Neural cell (in vitro differentiated cells): ENCODE measurements around the gene GTF2F2. TPM values are rescaled to one million over a fixed set of nuclear protein-coding genes. Genes with fewer than 3 reads are reported as not detected.

ENCODE experiments used
- H2AFZ ChIP-seq: fragments of 200-600, 300-800 bp; sonication (generic), shearing (Covaris generic); 2 replicates; pipeline ENCODE4 v1.6.0; 2014; ENCODE audit warnings: low read depth, mild to moderate bottlenecking, antibody characterized with exemption, low read length, moderate library complexity
- H3F3A ChIP-seq: fragments of 200-600 bp; shearing (Covaris generic); 2 replicates; pipeline ENCODE4 v1.6.1; 2016; ENCODE audit warnings: mild to moderate bottlenecking, moderate library complexity, mixed read lengths, antibody characterized with exemption, low read length; ENCODE audit not compliant: insufficient read depth, poor library complexity, severe bottlenecking
- H3K27ac ChIP-seq: fragments of 200-600, 300-800 bp; sonication (generic), shearing (Covaris generic); 2 replicates; pipeline ENCODE4 v1.5.1; 2014; ENCODE audit warnings: mild to moderate bottlenecking, low read length, moderate library complexity
- H3K27me3 ChIP-seq: fragments of 300-800, 200-600 bp; sonication (generic), shearing (Covaris generic); 2 replicates; pipeline ENCODE4 v1.6.0; 2014; ENCODE audit warnings: mild to moderate bottlenecking, low read depth, low read length, moderate library complexity; ENCODE audit not compliant: insufficient read depth
- H3K36me3 ChIP-seq: fragments of 300-800, 200-600 bp; sonication (generic), shearing (Covaris generic); 2 replicates; pipeline ENCODE4 v1.5.1; 2014; ENCODE audit warnings: mild to moderate bottlenecking, antibody characterized with exemption, low read length, moderate library complexity; ENCODE audit not compliant: insufficient read depth
- H3K4me2 ChIP-seq: fragments of 300-800, 200-600 bp; sonication (generic), shearing (Covaris generic); 2 replicates; pipeline ENCODE4 v1.6.0; 2014; ENCODE audit warnings: mild to moderate bottlenecking, low read length
- H3K4me3 ChIP-seq: fragments of 300-800, 200-600 bp; sonication (generic), shearing (Covaris generic); 2 replicates; pipeline ENCODE4 v1.5.1; 2014; ENCODE audit warnings: mild to moderate bottlenecking, low read length, moderate library complexity
- H3K79me2 ChIP-seq: fragments of 200-600 bp; shearing (Covaris generic); replicated peaks from 2 replicates; pipeline ENCODE4 v1.6.0; 2014; ENCODE audit warnings: mild to moderate bottlenecking, low read length, moderate library complexity; ENCODE audit not compliant: insufficient read depth
- H3K9ac ChIP-seq: fragments of 300-800, 200-600 bp; sonication (generic), shearing (Covaris generic); 2 replicates; pipeline ENCODE4 v1.6.1; 2016; ENCODE audit warnings: mild to moderate bottlenecking, low read length, mixed read lengths
- H3K9me2 ChIP-seq: fragments of 200-600 bp; shearing (Covaris generic); 2 replicates; pipeline ENCODE4 v1.6.1; 2016; ENCODE audit warnings: mild to moderate bottlenecking, low read length, mixed read lengths; ENCODE audit not compliant: insufficient read depth
- H3K9me3 ChIP-seq: fragments of 200-600, 300-800 bp; sonication (generic), shearing (Covaris generic); 2 replicates; pipeline ENCODE4 v1.6.1; 2016; ENCODE audit warnings: mild to moderate bottlenecking, mixed run types, low read length, moderate library complexity, mixed read lengths
- H4K20me1 ChIP-seq: fragments of 200-600 bp; shearing (Covaris generic); 2 replicates; pipeline ENCODE4 v1.6.1; 2016; ENCODE audit warnings: mild to moderate bottlenecking, mixed run types; ENCODE audit not compliant: insufficient read depth
- EP300 ChIP-seq: fragments of 450-650 bp; conservative IDR thresholded peaks from 2 replicates; pipeline ENCODE4 v1.6.1; 2014; ENCODE audit warnings: antibody characterized with exemption, mild to moderate bottlenecking, moderate library complexity; ENCODE audit not compliant: poor library complexity, severe bottlenecking
- EZH2 ChIP-seq: fragments of 200-600, 300-800 bp; shearing (Covaris generic), sonication (generic); IDR thresholded peaks from 2 replicates; pipeline ENCODE4 v1.6.1; 2014; ENCODE audit warnings: antibody characterized with exemption, low read length, borderline replicate concordance, mild to moderate bottlenecking; ENCODE audit not compliant: insufficient read depth, poor library complexity, severe bottlenecking
- MXI1 ChIP-seq: fragments of 450-650 bp; conservative IDR thresholded peaks from 2 replicates; pipeline ENCODE4 v1.6.1; 2014; ENCODE audit warnings: antibody characterized with exemption, mild to moderate bottlenecking; ENCODE audit not compliant: poor library complexity, severe bottlenecking
- POLR2AphosphoS5 ChIP-seq: IDR thresholded peaks from 2 replicates; pipeline ENCODE4 v1.6.1; 2012
- RAD21 ChIP-seq: fragments of 450-650 bp; conservative IDR thresholded peaks from 2 replicates; pipeline ENCODE4 v1.6.1; 2014; ENCODE audit warnings: antibody characterized with exemption, mild to moderate bottlenecking, moderate library complexity
- SMC3 ChIP-seq: fragments of 450-650 bp; conservative IDR thresholded peaks from 2 replicates; pipeline ENCODE4 v1.6.1; 2014; ENCODE audit warnings: antibody characterized with exemption, mild to moderate bottlenecking, moderate library complexity; ENCODE audit not compliant: poor library complexity
- TAF1 ChIP-seq: IDR thresholded peaks from 2 replicates; pipeline ENCODE4 v1.6.1; 2012; ENCODE audit warnings: low read depth
- polyA plus RNA-seq: library from polyadenylated mRNA; depleted of rRNA; stranded (reverse); fragments of >200 nt; gene quantifications from 2 replicates; pipeline ENCODE4 v1.2.3, GENCODE V29; 2014
- TF ChIP-seq, protein P1 (sequence below): IDR thresholded peaks from 2 replicates; pipeline ENCODE4 v1.6.1; 2012; ENCODE audit warnings: borderline replicate concordance
- TF ChIP-seq, protein P2 (sequence below): fragments of 450-650 bp; IDR thresholded peaks from 2 replicates; pipeline ENCODE4 v1.5.1; 2014; ENCODE audit warnings: antibody characterized with exemption, mild to moderate bottlenecking, moderate library complexity; ENCODE audit not compliant: poor library complexity, severe bottlenecking

The GTF2F2 gene
- polyA plus RNA-seq, 1 donor from 2014 or later: 29.6 TPM

DNA sequence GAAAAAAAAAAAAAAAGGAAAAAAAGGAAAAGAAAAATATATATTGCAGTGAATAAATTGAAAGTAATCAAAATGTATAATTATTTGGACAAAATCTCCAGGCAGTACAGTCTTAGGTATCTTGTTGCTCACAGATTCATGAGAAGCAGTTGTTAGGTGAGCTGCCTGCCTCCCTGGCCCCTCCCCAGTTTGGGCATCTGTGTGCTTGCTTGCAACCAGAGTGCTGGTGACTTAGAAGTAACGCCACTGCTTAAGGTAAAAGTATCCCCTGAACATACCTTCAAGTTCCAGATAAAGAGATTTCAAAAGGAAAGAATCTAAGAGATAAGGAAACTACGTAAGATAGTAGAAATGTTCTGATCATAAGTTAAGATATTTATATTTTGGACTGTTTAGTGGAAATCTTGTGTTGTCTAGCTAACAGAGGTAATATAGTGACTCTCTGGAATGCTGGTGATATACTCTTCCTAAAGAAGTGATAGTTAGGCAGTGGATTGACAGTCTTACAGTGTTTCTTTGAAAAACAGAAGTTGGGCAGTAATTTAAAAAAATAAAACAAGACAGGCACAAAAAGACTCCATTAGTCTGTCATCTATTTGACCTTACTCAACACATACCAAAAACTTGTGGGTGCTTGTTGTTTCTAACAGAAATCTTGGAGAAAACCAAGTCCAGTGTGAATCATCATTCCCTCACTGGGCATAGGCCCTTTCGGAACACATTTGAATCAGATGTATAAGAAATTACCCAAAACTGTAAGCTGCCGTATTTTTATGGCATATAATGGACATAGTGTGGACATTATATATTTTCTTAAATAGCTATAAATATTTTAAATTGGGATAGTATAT is 118.9 kb downstream of the GTF2F2 start:
- Histone ChIP-seq H2AFZ (no peak overlapping the region), H3K27me3 (no peaks in the 10 kb centered on the region), H3K9me2 (no peaks in the 10 kb centered on the region), H3K4me2 (no peak overlapping the region), H3K9ac (no peak overlapping the region), H3K36me3 (no peaks in the 10 kb centered on the region), H3K27ac (no peak overlapping the region), H3K9me3 (no peaks in the 10 kb centered on the region), H3K4me3 (no peak overlapping the region), H4K20me1 (no peaks in the 10 kb centered on the region), H3K79me2 (no peaks in the 10 kb centered on the region), H3F3A (no peaks in the 10 kb centered on the region)
- TF ChIP-seq SMC3 (no peak), RAD21 (no peak), EZH2 (no peak), MXI1 (no peak), POLR2AphosphoS5 (no peak), EP300 (no peak), TAF1 (no peak)
- TF ChIP-seq, protein P1, sequence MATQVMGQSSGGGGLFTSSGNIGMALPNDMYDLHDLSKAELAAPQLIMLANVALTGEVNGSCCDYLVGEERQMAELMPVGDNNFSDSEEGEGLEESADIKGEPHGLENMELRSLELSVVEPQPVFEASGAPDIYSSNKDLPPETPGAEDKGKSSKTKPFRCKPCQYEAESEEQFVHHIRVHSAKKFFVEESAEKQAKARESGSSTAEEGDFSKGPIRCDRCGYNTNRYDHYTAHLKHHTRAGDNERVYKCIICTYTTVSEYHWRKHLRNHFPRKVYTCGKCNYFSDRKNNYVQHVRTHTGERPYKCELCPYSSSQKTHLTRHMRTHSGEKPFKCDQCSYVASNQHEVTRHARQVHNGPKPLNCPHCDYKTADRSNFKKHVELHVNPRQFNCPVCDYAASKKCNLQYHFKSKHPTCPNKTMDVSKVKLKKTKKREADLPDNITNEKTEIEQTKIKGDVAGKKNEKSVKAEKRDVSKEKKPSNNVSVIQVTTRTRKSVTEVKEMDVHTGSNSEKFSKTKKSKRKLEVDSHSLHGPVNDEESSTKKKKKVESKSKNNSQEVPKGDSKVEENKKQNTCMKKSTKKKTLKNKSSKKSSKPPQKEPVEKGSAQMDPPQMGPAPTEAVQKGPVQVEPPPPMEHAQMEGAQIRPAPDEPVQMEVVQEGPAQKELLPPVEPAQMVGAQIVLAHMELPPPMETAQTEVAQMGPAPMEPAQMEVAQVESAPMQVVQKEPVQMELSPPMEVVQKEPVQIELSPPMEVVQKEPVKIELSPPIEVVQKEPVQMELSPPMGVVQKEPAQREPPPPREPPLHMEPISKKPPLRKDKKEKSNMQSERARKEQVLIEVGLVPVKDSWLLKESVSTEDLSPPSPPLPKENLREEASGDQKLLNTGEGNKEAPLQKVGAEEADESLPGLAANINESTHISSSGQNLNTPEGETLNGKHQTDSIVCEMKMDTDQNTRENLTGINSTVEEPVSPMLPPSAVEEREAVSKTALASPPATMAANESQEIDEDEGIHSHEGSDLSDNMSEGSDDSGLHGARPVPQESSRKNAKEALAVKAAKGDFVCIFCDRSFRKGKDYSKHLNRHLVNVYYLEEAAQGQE: no peak
- TF ChIP-seq, protein P2, sequence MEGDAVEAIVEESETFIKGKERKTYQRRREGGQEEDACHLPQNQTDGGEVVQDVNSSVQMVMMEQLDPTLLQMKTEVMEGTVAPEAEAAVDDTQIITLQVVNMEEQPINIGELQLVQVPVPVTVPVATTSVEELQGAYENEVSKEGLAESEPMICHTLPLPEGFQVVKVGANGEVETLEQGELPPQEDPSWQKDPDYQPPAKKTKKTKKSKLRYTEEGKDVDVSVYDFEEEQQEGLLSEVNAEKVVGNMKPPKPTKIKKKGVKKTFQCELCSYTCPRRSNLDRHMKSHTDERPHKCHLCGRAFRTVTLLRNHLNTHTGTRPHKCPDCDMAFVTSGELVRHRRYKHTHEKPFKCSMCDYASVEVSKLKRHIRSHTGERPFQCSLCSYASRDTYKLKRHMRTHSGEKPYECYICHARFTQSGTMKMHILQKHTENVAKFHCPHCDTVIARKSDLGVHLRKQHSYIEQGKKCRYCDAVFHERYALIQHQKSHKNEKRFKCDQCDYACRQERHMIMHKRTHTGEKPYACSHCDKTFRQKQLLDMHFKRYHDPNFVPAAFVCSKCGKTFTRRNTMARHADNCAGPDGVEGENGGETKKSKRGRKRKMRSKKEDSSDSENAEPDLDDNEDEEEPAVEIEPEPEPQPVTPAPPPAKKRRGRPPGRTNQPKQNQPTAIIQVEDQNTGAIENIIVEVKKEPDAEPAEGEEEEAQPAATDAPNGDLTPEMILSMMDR: no peak

DNA sequence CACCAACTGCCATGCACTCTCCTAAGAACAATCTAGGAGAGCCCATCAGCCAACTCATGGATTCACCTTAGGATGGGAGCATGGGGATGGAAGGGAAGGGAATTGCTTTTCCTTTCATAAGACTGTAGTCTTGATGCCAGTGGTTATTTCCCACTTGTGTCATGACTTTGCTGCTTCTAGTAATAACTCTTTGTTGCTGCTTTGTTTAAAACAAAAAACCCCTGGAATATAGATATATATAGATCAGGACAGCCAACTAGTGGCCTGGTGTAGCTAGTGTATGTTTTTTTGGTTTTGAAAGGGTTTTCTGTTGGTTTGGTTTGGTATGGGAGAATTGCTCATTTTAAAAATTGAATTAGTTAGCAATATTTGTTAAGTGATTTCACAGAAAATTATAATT is 119.8 kb downstream of the GTF2F2 start:
- H3K4me2 ChIP-seq: no peak overlapping the region
- H3K79me2 ChIP-seq: no peaks in the 10 kb centered on the region
- no peaks in the 10 kb centered on the region for H3K36me3 ChIP-seq
- H3K4me3 ChIP-seq: no peak overlapping the region
- no peak overlapping the region for H3K27ac ChIP-seq
- H3K27me3 ChIP-seq: no peaks in the 10 kb centered on the region
- H3K9me3 ChIP-seq: no peaks in the 10 kb centered on the region
- H3F3A ChIP-seq: no peaks in the 10 kb centered on the region
- no peak overlapping the region for H2AFZ ChIP-seq
- H3K9me2 ChIP-seq: no peaks in the 10 kb centered on the region
- TF ChIP-seq EP300 (no peak), SMC3 (no peak), EZH2 (no peak), TAF1 (no peak), POLR2AphosphoS5 (no peak), RAD21 (no peak), MXI1 (no peak)
- TF ChIP-seq, protein P2: no peak
- TF ChIP-seq, protein P1: no peak
- no peaks in the 10 kb centered on the region for H4K20me1 ChIP-seq
- H3K9ac ChIP-seq: no peak overlapping the region
